ENCODE measurements around the gene ERI2. TPM values are rescaled to one million over a fixed set of nuclear protein-coding genes. Genes with fewer than 3 reads are reported as not detected.

The ERI2 gene
- total RNA-seq, 2 experiments from 2014 or later: 16.1 to 17.7 TPM

DNA sequence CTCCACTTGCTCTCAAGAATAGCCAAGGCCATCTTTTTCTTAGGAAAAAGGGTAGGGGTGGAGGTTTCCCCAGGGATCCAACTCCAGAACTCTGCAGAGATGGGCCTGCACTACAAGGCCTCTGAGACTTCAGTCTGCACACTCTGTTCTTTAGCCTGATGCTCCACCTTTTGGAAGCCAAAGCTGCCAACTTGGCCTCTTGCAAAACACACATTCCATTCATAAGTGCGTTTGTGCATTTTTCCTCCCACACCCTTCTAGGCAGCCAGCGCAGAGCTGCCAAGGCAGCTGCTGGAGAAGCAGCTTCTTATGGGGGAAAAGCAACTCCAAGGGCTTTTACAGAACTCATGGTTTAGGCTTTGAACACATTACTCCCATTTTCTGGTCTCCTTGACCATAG, 45.3 kb upstream of the ERI2 start:
- TF ChIP-seq, protein P1, sequence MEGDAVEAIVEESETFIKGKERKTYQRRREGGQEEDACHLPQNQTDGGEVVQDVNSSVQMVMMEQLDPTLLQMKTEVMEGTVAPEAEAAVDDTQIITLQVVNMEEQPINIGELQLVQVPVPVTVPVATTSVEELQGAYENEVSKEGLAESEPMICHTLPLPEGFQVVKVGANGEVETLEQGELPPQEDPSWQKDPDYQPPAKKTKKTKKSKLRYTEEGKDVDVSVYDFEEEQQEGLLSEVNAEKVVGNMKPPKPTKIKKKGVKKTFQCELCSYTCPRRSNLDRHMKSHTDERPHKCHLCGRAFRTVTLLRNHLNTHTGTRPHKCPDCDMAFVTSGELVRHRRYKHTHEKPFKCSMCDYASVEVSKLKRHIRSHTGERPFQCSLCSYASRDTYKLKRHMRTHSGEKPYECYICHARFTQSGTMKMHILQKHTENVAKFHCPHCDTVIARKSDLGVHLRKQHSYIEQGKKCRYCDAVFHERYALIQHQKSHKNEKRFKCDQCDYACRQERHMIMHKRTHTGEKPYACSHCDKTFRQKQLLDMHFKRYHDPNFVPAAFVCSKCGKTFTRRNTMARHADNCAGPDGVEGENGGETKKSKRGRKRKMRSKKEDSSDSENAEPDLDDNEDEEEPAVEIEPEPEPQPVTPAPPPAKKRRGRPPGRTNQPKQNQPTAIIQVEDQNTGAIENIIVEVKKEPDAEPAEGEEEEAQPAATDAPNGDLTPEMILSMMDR (IDR thresholded peaks at IDR 0.05): no peak
- no peaks in the 10 kb centered on the region for H3K27me3 Mint-ChIP-seq
- no peak overlapping the region for H3K27ac Mint-ChIP-seq
- no peak for ATAC-seq
- H3K4me1 Mint-ChIP-seq (ENCODE audit: low read depth): peaks cover 10% of the 10 kb centered on the region
- peaks cover 2% of the 10 kb centered on the region for H3K36me3 Mint-ChIP-seq (ENCODE audit: low read depth)
- intact Hi-C loops (cut with micrococcal nuclease): no loop called here
- CTCF ChIA-PET: interaction anchor here (1.4 to 4.6 kb wide), 6 partner anchors 39 to 233 kb away, joined by 3 to 30 read pairs (median 10); partner anchors contain the start of gene DCUN1D3
- no peak overlapping the region for H3K4me3 Mint-ChIP-seq
- H3K9me3 Mint-ChIP-seq: no peaks in the 10 kb centered on the region
- DNase-seq: no peak
- POLR2A ChIA-PET: no interaction called here

DNA sequence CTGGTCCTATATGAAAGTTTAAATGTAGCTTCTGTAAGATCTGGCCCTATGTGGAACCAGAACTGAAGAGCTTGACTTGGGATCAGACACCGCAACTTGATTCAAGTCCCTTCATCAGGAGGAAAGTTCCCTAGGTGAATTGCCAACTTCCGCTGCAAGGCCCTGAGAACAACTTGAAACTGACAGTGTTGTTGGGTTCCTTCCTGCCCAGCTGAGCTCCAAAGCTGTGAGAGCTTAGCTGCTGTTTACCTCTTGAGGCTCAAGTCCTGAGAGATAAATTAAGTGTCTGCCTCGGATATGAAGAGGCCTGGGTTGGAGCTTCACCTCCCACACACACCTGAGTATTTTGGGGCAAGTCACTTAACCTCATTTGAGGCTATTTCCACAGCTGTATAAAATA, 44.7 kb upstream of the ERI2 start:
- CTCF ChIA-PET: interaction anchor here (0.7 to 4.6 kb wide), 26 partner anchors 15 to 339 kb away, joined by 3 to 30 read pairs (median 5); partner anchors contain the start of genes DCUN1D3, ERI2 and REXO5
- no peaks in the 10 kb centered on the region for H3K27me3 Mint-ChIP-seq
- DNase-seq: no peak
- H3K4me1 Mint-ChIP-seq (ENCODE audit: low read depth): peaks cover 10% of the 10 kb centered on the region
- H3K9me3 Mint-ChIP-seq: no peaks in the 10 kb centered on the region
- no peak for ATAC-seq
- TF ChIP-seq, protein P1 (IDR thresholded peaks at IDR 0.05): no peak
- intact Hi-C loops (cut with micrococcal nuclease): no loop called here
- peaks cover 2% of the 10 kb centered on the region for H3K36me3 Mint-ChIP-seq (ENCODE audit: low read depth)
- no peak overlapping the region for H3K27ac Mint-ChIP-seq
- POLR2A ChIA-PET: interaction anchor here (1.6 kb wide), 1 partner anchor 49 kb away, joined by 4 read pairs; the partner anchor contains the start of genes DCUN1D3 and LYRM1
- no peak overlapping the region for H3K4me3 Mint-ChIP-seq

DNA sequence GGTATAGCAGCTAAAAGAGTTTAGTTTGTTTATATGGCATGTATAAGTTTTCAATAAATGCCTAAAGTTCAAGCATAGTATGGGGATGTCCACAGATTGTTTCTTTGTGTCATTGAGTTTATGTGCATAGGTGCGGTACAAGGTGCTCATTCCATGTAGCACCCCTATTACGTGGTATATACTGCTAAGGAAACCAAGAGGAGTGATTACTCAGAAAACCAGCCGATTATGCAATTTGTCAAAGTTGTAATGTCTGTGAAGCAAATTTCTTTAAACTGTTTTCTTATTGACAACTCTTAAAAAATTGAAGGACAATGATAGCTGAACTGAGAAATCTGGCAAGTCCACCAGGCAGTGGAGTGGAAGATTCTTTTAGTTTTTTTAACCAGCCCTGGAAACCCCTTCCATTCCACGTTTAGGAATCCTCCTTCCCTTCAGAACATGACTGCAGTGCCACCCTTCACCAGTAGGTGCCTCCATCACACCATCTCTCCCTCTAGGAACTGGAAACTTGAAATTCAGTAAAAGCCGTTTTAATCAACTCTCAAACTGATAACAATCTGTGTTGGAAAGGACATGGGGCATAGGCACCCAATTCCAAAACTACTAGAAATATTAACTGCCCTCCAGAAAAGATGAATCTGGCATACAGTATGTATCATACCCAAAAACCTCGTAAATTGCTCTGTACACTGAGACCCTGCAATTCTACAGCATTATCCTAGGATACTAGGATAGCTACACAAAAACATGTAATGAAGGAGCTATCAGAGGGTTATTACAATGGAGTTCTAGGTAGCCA, 43.5 kb upstream of the ERI2 start:
- H3K36me3 Mint-ChIP-seq (ENCODE audit: low read depth): peaks cover 5% of the 10 kb centered on the region
- peak; percentile 47 for ATAC-seq
- intact Hi-C loops (cut with micrococcal nuclease): loop anchor here (10.0 kb wide), 2 partner anchors 95 to 235 kb away; no protein-coding TSS in a partner anchor
- no peaks in the 10 kb centered on the region for H3K27me3 Mint-ChIP-seq
- ChIA-PET CTCF (interaction anchor here (0.6 to 4.6 kb wide), 38 partner anchors 10 to 340 kb away, joined by 3 to 30 read pairs (median 4); partner anchors contain the start of genes DCUN1D3, ERI2 and REXO5), POLR2A (interaction anchor here (1.1 to 1.6 kb wide), 2 partner anchors 50 to 94 kb away, joined by 3 to 4 read pairs; partner anchors contain the start of genes DCUN1D3 and LYRM1)
- TF ChIP-seq, protein P1 (IDR thresholded peaks at IDR 0.05): peak; percentile 98
- H3K9me3 Mint-ChIP-seq: no peaks in the 10 kb centered on the region
- no peak overlapping the region for H3K4me3 Mint-ChIP-seq
- no peak overlapping the region for H3K27ac Mint-ChIP-seq
- DNase-seq: peak; percentile 75
- H3K4me1 Mint-ChIP-seq (ENCODE audit: low read depth): peaks cover 18% of the 10 kb centered on the region

DNA sequence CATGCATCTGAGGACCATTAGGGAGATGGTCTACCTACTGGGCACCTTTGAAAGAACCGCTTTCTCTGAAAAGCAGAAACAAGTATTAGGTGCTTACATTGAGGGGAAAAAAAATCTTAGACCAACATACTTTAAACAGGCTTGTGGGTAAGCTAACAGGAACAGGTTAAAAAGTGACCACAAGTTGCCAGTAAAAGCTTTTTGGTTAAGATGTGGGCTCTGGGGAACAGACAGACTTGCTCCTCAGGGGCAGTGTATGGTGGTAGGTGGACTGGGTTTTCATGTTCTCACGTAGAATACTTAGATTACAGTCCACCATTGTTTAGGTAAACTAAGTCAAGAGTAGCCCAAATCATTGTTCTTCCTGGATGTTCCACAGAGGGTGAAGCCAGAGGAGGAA, 41.3 kb upstream of the ERI2 start:
- Mint-ChIP-seq H3K27ac (no peak overlapping the region), H3K4me3 (no peak overlapping the region), H3K27me3 (no peaks in the 10 kb centered on the region), H3K36me3 (ENCODE audit: low read depth) (peaks cover 16% of the 10 kb centered on the region), H3K4me1 (ENCODE audit: low read depth) (peaks cover 34% of the 10 kb centered on the region), H3K9me3 (no peaks in the 10 kb centered on the region)
- DNase-seq (no peak), ATAC-seq (no peak)
- CTCF ChIA-PET: interaction anchor here (1.4 to 4.6 kb wide), 5 partner anchors 27 to 237 kb away, joined by 3 to 30 read pairs (median 7); partner anchors contain the start of gene DCUN1D3
- intact Hi-C loops (cut with micrococcal nuclease): loop anchor here (10.0 kb wide), 2 partner anchors 97 to 237 kb away; no protein-coding TSS in a partner anchor
- POLR2A ChIA-PET: interaction anchor here (1.5 kb wide), 1 partner anchor 51 kb away, joined by 4 read pairs; no protein-coding TSS in a partner anchor
- TF ChIP-seq, protein P1 (IDR thresholded peaks at IDR 0.05): no peak
